DOHH2 (cell line): ENCODE measurements around the gene AFDN.

Source experiments
- CTCF ChIP-seq: fragments of 200-600 bp; sonication (generic); IDR thresholded peaks from one replicate; pipeline ENCODE4 v1.5.1; 2014; ENCODE audit warnings: antibody characterized with exemption, mild to moderate bottlenecking, low read depth, low read length; ENCODE audit not compliant: poor library complexity, severe bottlenecking
- EZH2phosphoT487 ChIP-seq: fragments of 200-600 bp; sonication (generic); IDR thresholded peaks from 2 replicates; pipeline ENCODE4 v1.6.1; 2017; ENCODE audit warnings: borderline replicate concordance, mild to moderate bottlenecking, antibody characterized with exemption, low read length, moderate library complexity, mixed read lengths

GRCh38 chr6:167826896-167827582 lies at the start of gene AFDN:
- TF ChIP-seq CTCF = no peak
- no peak for TF ChIP-seq EZH2phosphoT487
